Activated CD8-positive, alpha-beta T cell treated with anti-CD3 and anti-CD28 coated beads for 36 hours (primary cell): ENCODE results near the gene SLAMF1. TPM values are rescaled to one million over a fixed set of nuclear protein-coding genes. Genes with fewer than 3 reads are reported as not detected.

Experiments used
- ATAC-seq: fragments of 200-7000 bp; cut with Tn5 transposase; one replicate; pipeline ENCODE4 v1.10.0; 2021; ENCODE audit warnings: mild to moderate bottlenecking, moderate library complexity
- CTCF ChIA-PET: fragments of 350-600 bp; sonication (Branson Sonifier 250); formaldehyde crosslinking; loops from one replicate; lab custom pipeline; 2021; ENCODE audit warnings: antibody characterized with exemption; lab: Charles Lee
- POLR2A ChIA-PET: fragments of 350-600 bp; sonication (Branson Sonifier 250); formaldehyde crosslinking; loops from one replicate; lab custom pipeline; 2021; ENCODE audit warnings: antibody characterized with exemption; lab: Charles Lee
- DNase-seq: peaks from one replicate; pipeline ENCODE4 v3.0.0-alpha.2; 2020
- H3K27ac Mint-ChIP-seq: one replicate; pipeline ENCODE4 v1.8.0; 2021; ENCODE audit warnings: mild to moderate bottlenecking, mixed read lengths
- H3K27me3 Mint-ChIP-seq: one replicate; pipeline ENCODE4 v1.8.0; 2021; ENCODE audit warnings: mixed read lengths
- H3K36me3 Mint-ChIP-seq: one replicate; pipeline ENCODE4 v1.8.0; 2021; ENCODE audit warnings: low read depth, mixed read lengths
- H3K4me1 Mint-ChIP-seq: one replicate; pipeline ENCODE4 v1.8.0; 2021; ENCODE audit warnings: low read depth, mixed read lengths
- H3K4me3 Mint-ChIP-seq: one replicate; pipeline ENCODE4 v1.8.0; 2021; ENCODE audit warnings: mild to moderate bottlenecking, moderate library complexity, mixed read lengths
- H3K9me3 Mint-ChIP-seq: one replicate; pipeline ENCODE4 v1.8.0; 2021; ENCODE audit warnings: mixed read lengths
- intact Hi-C: fragments of 100-400 bp; cut with micrococcal nuclease; formaldehyde crosslinking; loops from one replicate; pipeline ENCODE4 v1.10.0; 2022
- total RNA-seq, 2 experiments: library from RNA; stranded (reverse); gene quantifications; one replicate each; pipeline ENCODE4 v1.2.3, GENCODE V29; 2021
- TF ChIP-seq, protein P1 (sequence below): fragments of 200-600 bp; IDR thresholded peaks from one replicate; pipeline ENCODE4 v1.8.0; 2022; ENCODE audit warnings: antibody characterized with exemption, mild to moderate bottlenecking

Gene SLAMF1
- total RNA-seq, 2 experiments from 2014 or later, result 65.9 to 67.8 TPM

DNA sequence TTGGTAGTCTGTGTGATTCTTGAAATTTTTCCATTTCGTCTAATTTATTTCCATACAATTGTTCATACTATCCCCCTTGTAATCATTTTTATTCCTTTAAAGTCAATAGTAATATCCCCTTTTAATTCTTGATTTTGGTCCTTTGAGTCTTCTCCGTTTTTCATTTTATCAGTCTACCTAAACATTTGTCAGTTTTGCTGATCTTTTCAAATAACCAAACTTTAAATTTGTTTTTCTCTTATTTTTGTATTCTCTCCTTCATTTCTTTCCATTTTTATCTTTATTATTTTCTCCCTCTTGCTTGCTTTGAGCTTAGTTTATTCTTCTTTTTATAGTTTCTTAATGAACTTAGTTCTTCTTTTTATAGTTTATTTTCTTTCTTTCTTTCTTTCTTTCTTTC lies 21.1 kb upstream of the SLAMF1 start:
- Mint-ChIP-seq H3K4me1 (peaks cover 50% of the 10 kb centered on the region), H3K27me3 (no peaks in the 10 kb centered on the region), H3K27ac (no peak overlapping the region), H3K36me3 (peaks cover 27% of the 10 kb centered on the region), H3K4me3 (no peak overlapping the region), H3K9me3 (peaks cover 4% of the 10 kb centered on the region)
- no peak for ATAC-seq
- ChIA-PET POLR2A (interaction anchor here (0.6 to 0.8 kb wide), 4 partner anchors 43 to 204 kb away, joined by 3 read pairs; no protein-coding TSS in a partner anchor), CTCF (interaction anchor here (1.2 to 2.1 kb wide), 4 partner anchors 13 to 49 kb away, joined by 3 to 18 read pairs (median 6); partner anchors contain the start of gene SLAMF1)
- DNase-seq, result no peak
- intact Hi-C loops, result no loop called here
- TF ChIP-seq, protein P1, sequence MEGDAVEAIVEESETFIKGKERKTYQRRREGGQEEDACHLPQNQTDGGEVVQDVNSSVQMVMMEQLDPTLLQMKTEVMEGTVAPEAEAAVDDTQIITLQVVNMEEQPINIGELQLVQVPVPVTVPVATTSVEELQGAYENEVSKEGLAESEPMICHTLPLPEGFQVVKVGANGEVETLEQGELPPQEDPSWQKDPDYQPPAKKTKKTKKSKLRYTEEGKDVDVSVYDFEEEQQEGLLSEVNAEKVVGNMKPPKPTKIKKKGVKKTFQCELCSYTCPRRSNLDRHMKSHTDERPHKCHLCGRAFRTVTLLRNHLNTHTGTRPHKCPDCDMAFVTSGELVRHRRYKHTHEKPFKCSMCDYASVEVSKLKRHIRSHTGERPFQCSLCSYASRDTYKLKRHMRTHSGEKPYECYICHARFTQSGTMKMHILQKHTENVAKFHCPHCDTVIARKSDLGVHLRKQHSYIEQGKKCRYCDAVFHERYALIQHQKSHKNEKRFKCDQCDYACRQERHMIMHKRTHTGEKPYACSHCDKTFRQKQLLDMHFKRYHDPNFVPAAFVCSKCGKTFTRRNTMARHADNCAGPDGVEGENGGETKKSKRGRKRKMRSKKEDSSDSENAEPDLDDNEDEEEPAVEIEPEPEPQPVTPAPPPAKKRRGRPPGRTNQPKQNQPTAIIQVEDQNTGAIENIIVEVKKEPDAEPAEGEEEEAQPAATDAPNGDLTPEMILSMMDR, result no peak

DNA sequence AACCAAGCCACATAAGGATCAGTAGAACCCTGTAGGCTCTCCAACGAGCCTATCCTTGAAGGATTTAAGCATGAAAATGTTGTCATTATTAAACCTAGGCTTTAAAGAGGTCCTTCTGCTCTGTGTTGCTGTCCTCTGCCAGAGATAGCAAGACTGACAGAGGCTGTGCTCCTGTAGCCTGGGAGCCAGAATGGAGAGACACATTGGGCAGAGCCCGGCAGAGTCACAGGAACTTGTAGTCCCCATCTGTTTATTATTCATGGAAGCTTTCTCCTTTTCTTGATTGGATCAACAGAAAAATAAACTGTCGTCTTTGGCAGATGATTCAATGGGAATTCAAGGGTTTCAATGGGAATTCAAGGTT lies 19.2 kb upstream of the SLAMF1 start:
- Mint-ChIP-seq H3K9me3 (peaks cover 4% of the 10 kb centered on the region), H3K4me1 (peaks cover 59% of the 10 kb centered on the region), H3K4me3 (peak overlapping the region; percentile 51), H3K27me3 (no peaks in the 10 kb centered on the region), H3K36me3 (peaks cover 24% of the 10 kb centered on the region), H3K27ac (peak overlapping the region; percentile 86)
- peak; percentile 31 for ATAC-seq
- TF ChIP-seq, protein P1, result no peak
- no peak for DNase-seq
- ChIA-PET CTCF (interaction anchor here (1.0 to 3.5 kb wide), 2 partner anchors 9 to 15 kb away, joined by 3 to 22 read pairs; no protein-coding TSS in a partner anchor), POLR2A (interaction anchor here (1.0 to 1.9 kb wide), 3 partner anchors 9 to 41 kb away, joined by 5 to 7 read pairs (median 6); no protein-coding TSS in a partner anchor)
- intact Hi-C loops, result no loop called here

DNA sequence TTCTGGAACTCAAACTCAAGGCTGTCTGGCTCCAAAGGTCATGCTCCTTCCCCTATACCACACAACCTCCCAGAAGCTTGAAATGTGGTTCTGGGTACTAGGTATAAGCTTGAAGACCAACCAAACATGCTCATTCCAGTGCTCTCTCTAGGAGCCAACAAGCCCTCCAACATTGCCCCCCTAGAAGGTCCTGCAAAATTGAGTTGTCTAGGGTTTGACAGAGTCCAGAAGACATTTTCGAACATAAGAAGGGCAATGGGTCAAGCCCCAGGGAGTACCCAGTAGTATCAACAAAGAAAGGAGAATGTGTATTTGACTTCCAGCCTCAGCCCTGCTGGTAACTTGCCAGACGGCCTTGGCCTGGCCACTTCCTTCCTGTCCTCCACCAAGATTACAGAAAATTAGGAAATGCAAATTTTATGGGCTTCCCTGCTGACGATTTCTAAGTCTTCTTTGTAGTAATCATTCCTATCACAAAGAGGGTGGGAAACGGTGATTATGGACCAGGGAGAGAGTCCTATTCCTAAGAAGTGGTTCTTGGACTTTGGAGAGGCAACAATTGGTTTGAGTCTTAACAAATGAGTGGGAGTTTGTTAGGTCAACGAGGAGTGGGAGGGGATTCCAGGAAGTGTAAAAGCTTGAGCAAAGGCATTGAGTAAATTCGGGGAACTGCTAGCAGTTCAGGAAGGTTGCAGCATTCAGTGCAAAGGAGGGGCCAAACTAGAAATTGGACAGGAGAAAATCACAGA lies 18.7 kb upstream of the SLAMF1 start:
- Mint-ChIP-seq H3K36me3 (peaks cover 20% of the 10 kb centered on the region), H3K9me3 (peaks cover 6% of the 10 kb centered on the region), H3K27me3 (no peaks in the 10 kb centered on the region), H3K4me3 (peak overlapping the region; percentile 51), H3K27ac (peak overlapping the region; percentile 86), H3K4me1 (peaks cover 55% of the 10 kb centered on the region)
- DNase-seq (peak; percentile 68), ATAC-seq (peak; percentile 57)
- POLR2A ChIA-PET, result interaction anchor here (1.0 to 1.9 kb wide), 6 partner anchors 9 to 383 kb away, joined by 3 to 7 read pairs (median 5); no protein-coding TSS in a partner anchor
- TF ChIP-seq, protein P1, result no peak
- CTCF ChIA-PET, result interaction anchor here (1.0 to 3.5 kb wide), 3 partner anchors 9 to 121 kb away, joined by 3 to 22 read pairs (median 4); no protein-coding TSS in a partner anchor
- intact Hi-C loops, result no loop called here

DNA sequence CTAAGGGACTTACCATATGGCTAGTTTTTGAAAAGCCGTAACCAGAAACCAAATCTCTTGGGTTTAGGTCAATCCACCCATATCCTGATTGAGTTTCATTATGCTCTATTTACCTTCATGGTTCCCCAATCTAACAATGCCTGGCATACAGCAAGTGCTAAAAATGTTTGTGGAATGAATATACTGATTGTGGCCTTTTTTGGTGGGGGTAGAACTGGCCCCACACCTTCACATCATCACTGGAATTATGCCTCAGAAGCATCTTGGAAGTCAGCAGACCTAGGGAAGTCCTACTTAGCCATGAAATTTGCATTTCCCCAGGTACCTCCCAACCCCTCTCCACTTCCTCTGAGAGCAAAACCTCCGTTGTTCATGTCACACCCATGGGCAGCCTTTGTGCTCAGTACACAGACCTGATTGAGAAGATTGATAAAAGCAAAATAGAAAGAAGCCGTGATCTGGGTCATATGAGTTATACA lies 17.8 kb upstream of the SLAMF1 start:
- Mint-ChIP-seq H3K27ac (peak overlapping the region; percentile 86), H3K4me3 (peak overlapping the region; percentile 28), H3K27me3 (no peaks in the 10 kb centered on the region), H3K36me3 (peaks cover 22% of the 10 kb centered on the region), H3K4me1 (peaks cover 55% of the 10 kb centered on the region), H3K9me3 (peaks cover 8% of the 10 kb centered on the region)
- TF ChIP-seq, protein P1, result no peak
- ATAC-seq (peak; percentile 81), DNase-seq (peak; percentile 56)
- CTCF ChIA-PET, result interaction anchor here (1.0 to 3.5 kb wide), 3 partner anchors 10 to 120 kb away, joined by 3 to 22 read pairs (median 4); no protein-coding TSS in a partner anchor
- intact Hi-C loops, result no loop called here
- POLR2A ChIA-PET, result interaction anchor here (1.0 to 1.9 kb wide), 6 partner anchors 9 to 382 kb away, joined by 3 to 7 read pairs (median 4); partner anchors contain the start of gene SLAMF1
